Measurements from ENCODE around the gene ING4. TPM values are rescaled to one million over a fixed set of nuclear protein-coding genes. Genes with fewer than 3 reads are reported as not detected.

ING4 gene
- total and polyA plus RNA-seq, 2 experiments from 2014 or later = 95.2 to 96.2 TPM

DNA sequence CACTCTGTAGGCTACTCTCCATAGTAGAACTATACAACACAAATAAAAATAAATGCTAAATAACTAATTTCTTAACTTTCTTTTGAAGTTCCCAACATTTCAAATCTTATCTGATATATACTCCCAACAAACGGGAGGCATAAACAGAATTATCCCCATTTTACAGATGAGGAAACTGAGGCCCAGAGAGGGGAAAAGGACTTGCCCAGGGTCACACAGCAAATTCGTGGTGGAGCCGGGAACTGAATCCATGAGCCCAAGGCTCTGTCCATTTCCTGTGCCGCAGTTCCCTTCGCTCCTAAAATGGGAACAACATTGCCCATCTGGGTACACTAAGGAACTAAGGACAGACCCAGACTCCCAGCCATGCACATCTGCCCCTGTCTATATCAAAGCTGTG, 14.0 kb upstream of the ING4 start:
- Histone ChIP-seq H3K27me3 (no peaks in the 10 kb centered on the region), H3K9me3 (ENCODE audit: low read depth) (no peaks in the 10 kb centered on the region), H3K36me3 (peaks cover 63% of the 10 kb centered on the region), H3K27ac (no peak overlapping the region), H3K4me1 (ENCODE audit: low read depth) (no peaks in the 10 kb centered on the region), H3K4me3 (no peak overlapping the region)
- TF ChIP-seq, protein P1, sequence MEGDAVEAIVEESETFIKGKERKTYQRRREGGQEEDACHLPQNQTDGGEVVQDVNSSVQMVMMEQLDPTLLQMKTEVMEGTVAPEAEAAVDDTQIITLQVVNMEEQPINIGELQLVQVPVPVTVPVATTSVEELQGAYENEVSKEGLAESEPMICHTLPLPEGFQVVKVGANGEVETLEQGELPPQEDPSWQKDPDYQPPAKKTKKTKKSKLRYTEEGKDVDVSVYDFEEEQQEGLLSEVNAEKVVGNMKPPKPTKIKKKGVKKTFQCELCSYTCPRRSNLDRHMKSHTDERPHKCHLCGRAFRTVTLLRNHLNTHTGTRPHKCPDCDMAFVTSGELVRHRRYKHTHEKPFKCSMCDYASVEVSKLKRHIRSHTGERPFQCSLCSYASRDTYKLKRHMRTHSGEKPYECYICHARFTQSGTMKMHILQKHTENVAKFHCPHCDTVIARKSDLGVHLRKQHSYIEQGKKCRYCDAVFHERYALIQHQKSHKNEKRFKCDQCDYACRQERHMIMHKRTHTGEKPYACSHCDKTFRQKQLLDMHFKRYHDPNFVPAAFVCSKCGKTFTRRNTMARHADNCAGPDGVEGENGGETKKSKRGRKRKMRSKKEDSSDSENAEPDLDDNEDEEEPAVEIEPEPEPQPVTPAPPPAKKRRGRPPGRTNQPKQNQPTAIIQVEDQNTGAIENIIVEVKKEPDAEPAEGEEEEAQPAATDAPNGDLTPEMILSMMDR (IDR thresholded peaks at IDR 0.05; ENCODE audit: low read depth, low read length) = no peak
- no peak for DNase-seq (ENCODE audit: low read depth in 1 of 2, low spot score in 1 of 2)

- H3K36me3 ChIP-seq = peaks cover 88% of the 10 kb centered on the region
- TF ChIP-seq, protein P1 (IDR thresholded peaks at IDR 0.05; ENCODE audit: low read depth, low read length) = no peak
- H3K9me3 ChIP-seq (ENCODE audit: low read depth) = no peaks in the 10 kb centered on the region
- H3K4me1 ChIP-seq (ENCODE audit: low read depth) = no peaks in the 10 kb centered on the region
- H3K4me3 ChIP-seq = no peak overlapping the region
- no peak overlapping the region for H3K27ac ChIP-seq
- DNase-seq (ENCODE audit: low read depth in 1 of 2, low spot score in 1 of 2) = no peak
- H3K27me3 ChIP-seq = no peaks in the 10 kb centered on the region
Measured at GRCh38 chr12:6672143-6672542, 9.2 kb upstream of the ING4 start.

GRCh38 chr12:6667559-6668210, 4.8 kb upstream of the ING4 start:
- no peaks in the 10 kb centered on the region for H3K9me3 ChIP-seq (ENCODE audit: low read depth)
- no peak overlapping the region for H3K4me3 ChIP-seq
- H3K4me1 ChIP-seq (ENCODE audit: low read depth) = no peaks in the 10 kb centered on the region
- TF ChIP-seq, protein P1 (IDR thresholded peaks at IDR 0.05; ENCODE audit: low read depth, low read length) = no peak
- H3K27me3 ChIP-seq = no peaks in the 10 kb centered on the region
- DNase-seq (ENCODE audit: low read depth in 1 of 2, low spot score in 1 of 2) = no peak
- H3K27ac ChIP-seq = no peak overlapping the region
- H3K36me3 ChIP-seq = peaks cover 55% of the 10 kb centered on the region

GRCh38 chr12:6666211-6666610, 3.3 kb upstream of the ING4 start:
- Histone ChIP-seq H3K4me3 (no peak overlapping the region), H3K9me3 (ENCODE audit: low read depth) (no peaks in the 10 kb centered on the region), H3K27ac (no peak overlapping the region), H3K27me3 (no peaks in the 10 kb centered on the region), H3K36me3 (peaks cover 40% of the 10 kb centered on the region), H3K4me1 (ENCODE audit: low read depth) (peaks cover 7% of the 10 kb centered on the region)
- DNase-seq (ENCODE audit: low read depth in 1 of 2, low spot score in 1 of 2) = no peak
- TF ChIP-seq, protein P1 (IDR thresholded peaks at IDR 0.05; ENCODE audit: low read depth, low read length) = no peak

- no peaks in the 10 kb centered on the region for H3K9me3 ChIP-seq (ENCODE audit: low read depth)
- TF ChIP-seq, protein P1 (IDR thresholded peaks at IDR 0.05; ENCODE audit: low read depth, low read length) = no peak
- peaks cover 27% of the 10 kb centered on the region for H3K36me3 ChIP-seq
- DNase-seq (ENCODE audit: low read depth in 1 of 2, low spot score in 1 of 2) = no peak
- no peak overlapping the region for H3K27ac ChIP-seq
- no peaks in the 10 kb centered on the region for H3K27me3 ChIP-seq
- H3K4me3 ChIP-seq = no peak overlapping the region
- peaks cover 7% of the 10 kb centered on the region for H3K4me1 ChIP-seq (ENCODE audit: low read depth)
Measured at GRCh38 chr12:6664902-6665301, 2.0 kb upstream of the ING4 start.

All from cardiac muscle cell (in vitro differentiated cells and primary cell).